HEK293 (cell line): ENCODE results near the gene CDHR4.

ENCODE experiments used
- MZF1 ChIP-seq: fragments of 450-650 bp; formaldehyde crosslinking; IDR thresholded peaks from 2 replicates; pipeline ENCODE4 v1.5.1; 2017; ENCODE audit warnings: missing biosample characterization, missing genetic modification characterization, borderline replicate concordance
- REPIN1 ChIP-seq: fragments of 450-650 bp; formaldehyde crosslinking; IDR thresholded peaks from 2 replicates; pipeline ENCODE4 v1.5.1; 2017; ENCODE audit warnings: missing biosample characterization, missing genetic modification characterization, low read depth
- ZBTB21 ChIP-seq: fragments of 450-650 bp; formaldehyde crosslinking; IDR thresholded peaks from 2 replicates; pipeline ENCODE4 v1.5.1; 2017; ENCODE audit warnings: missing biosample characterization, missing genetic modification characterization
- ZNF24 ChIP-seq: fragments of 450-650 bp; formaldehyde crosslinking; IDR thresholded peaks from 2 replicates; pipeline ENCODE4 v1.5.1; 2016; ENCODE audit warnings: missing biosample characterization, missing genetic modification characterization
- ZNF350 ChIP-seq: fragments of 450-650 bp; formaldehyde crosslinking; IDR thresholded peaks from 2 replicates; pipeline ENCODE4 v1.5.0; 2017; ENCODE audit warnings: missing biosample characterization, mild to moderate bottlenecking, missing genetic modification characterization
- ZNF624 ChIP-seq: fragments of 450-650 bp; formaldehyde crosslinking; IDR thresholded peaks from 2 replicates; pipeline ENCODE4 v1.5.1; 2017; ENCODE audit warnings: missing biosample characterization, missing genetic modification characterization
- ZNF792 ChIP-seq: fragments of 450-650 bp; formaldehyde crosslinking; IDR thresholded peaks from 2 replicates; pipeline ENCODE4 v1.5.1; 2016; ENCODE audit warnings: missing biosample characterization, missing genetic modification characterization
- TF ChIP-seq, protein P1 (sequence below): fragments of 450-650 bp; formaldehyde crosslinking; IDR thresholded peaks from 2 replicates; pipeline ENCODE4 v1.5.1; 2016; ENCODE audit warnings: missing biosample characterization, missing genetic modification characterization

DNA sequence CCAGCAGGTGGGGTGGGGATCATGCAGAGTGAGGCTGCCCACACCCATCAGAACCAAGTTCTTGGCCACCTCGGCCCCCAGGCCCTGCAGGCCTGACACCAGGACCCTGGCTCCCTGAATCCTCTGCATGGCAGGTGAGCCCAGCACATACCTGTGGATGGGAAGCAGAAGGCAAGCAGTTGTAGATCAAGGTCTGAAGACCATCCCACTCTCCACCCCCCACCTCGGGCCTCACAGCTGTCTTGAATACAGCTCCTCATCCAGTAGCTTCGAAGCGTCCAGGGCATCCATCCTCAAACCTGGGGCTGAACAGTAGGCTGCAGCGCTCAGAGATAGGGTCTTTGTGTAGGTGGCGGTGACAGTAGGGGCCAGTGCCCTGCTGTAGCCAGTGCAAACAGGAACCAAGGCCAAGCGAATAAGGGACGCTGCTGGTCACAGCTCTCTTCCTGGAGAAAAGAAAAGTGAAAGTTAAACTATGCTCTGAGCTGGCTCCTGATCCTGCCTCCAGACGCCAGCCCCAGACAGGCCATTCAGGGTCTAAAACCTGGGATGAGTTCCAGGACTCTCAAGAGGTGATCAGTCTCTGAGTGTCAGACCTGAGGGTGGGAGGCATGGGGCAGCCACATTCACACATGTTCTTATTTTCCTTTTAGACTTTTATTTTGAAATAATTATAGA lies 14.0 kb upstream of the CDHR4 start, which contains the start of gene UBA7:
- TF ChIP-seq, protein P1, sequence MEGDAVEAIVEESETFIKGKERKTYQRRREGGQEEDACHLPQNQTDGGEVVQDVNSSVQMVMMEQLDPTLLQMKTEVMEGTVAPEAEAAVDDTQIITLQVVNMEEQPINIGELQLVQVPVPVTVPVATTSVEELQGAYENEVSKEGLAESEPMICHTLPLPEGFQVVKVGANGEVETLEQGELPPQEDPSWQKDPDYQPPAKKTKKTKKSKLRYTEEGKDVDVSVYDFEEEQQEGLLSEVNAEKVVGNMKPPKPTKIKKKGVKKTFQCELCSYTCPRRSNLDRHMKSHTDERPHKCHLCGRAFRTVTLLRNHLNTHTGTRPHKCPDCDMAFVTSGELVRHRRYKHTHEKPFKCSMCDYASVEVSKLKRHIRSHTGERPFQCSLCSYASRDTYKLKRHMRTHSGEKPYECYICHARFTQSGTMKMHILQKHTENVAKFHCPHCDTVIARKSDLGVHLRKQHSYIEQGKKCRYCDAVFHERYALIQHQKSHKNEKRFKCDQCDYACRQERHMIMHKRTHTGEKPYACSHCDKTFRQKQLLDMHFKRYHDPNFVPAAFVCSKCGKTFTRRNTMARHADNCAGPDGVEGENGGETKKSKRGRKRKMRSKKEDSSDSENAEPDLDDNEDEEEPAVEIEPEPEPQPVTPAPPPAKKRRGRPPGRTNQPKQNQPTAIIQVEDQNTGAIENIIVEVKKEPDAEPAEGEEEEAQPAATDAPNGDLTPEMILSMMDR, result no peak
- TF ChIP-seq ZNF624 (tag by site-specific recombination), result no peak
- TF ChIP-seq MZF1 (tag by site-specific recombination), result no peak
- no peak for TF ChIP-seq ZBTB21 (tag by site-specific recombination)
- no peak for TF ChIP-seq ZNF350 (tag by site-specific recombination)
- no peak for TF ChIP-seq ZNF24
- TF ChIP-seq REPIN1, result no peak
- no peak for TF ChIP-seq ZNF792
